ENCODE data around the gene STK32C.

DNA sequence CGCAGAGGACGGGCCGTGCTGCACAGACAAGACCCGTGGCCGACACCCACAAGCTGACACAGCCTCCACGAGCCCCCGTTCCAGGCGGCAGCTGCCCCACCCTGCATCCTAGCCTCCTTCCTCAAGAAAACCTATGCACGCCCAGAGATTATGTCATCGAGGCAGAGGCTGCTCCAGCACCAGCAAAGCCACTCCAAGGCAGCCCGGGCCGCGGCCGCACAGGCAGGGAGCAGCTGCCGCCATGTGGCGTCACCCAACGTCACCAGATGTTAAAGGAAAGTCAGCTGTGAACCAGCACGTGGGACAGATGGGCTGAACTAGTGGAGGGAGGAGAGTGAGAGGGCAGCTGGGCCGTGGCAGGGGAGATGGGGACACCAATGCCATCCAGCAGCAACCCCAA lies 59.8 kb downstream of the STK32C start:
- no peak for TF ChIP-seq CTCF (IDR thresholded peaks at IDR 0.05)
- no peak for TF ChIP-seq POLR2A (IDR thresholded peaks at IDR 0.05)
